H1 (cell line): ENCODE results near the gene ORC3. TPM values are rescaled to one million over a fixed set of nuclear protein-coding genes. Genes with fewer than 3 reads are reported as not detected.

Experiments used
- CTCF ChIA-PET: fragments of 300-600 bp; sonication (Branson Sonifier 250); formaldehyde crosslinking; loops from one replicate; lab custom pipeline; 2021; ENCODE audit not compliant: partially characterized antibody; lab: Charles Lee
- POLR2A ChIA-PET: fragments of 300-600 bp; sonication (Branson Sonifier 250); formaldehyde crosslinking; loops from one replicate; lab custom pipeline; 2021; ENCODE audit warnings: inconsistent platforms; ENCODE audit not compliant: partially characterized antibody; lab: Charles Lee
- DNase-seq, 2 experiments: peaks; one replicate each; pipeline versions ENCODE4 v3.0.0 to v3.0.0-alpha.2; 2010 to 2022; ENCODE audit warnings: low spot score in 2 of 2, low read depth in 1 of 2, mixed read lengths in 1 of 2
- FAIRE-seq: peaks from 2 replicates; lab custom pipeline; 2011; peaks lifted over from hg19 to GRCh38; lab: Jason Lieb, UNC
- H2AFZ ChIP-seq: 2 replicates; pipeline ENCODE4 v1.8.1; 2012; ENCODE audit warnings: low read length, inconsistent platforms
- H2AK5ac ChIP-seq: 2 replicates; pipeline ENCODE4 v1.6.1; 2013; ENCODE audit warnings: low read depth, low read length
- H2BK120ac ChIP-seq: replicated peaks from 2 replicates; pipeline ENCODE3; 2013; ENCODE audit warnings: low read depth, low read length, inconsistent platforms
- H2BK12ac ChIP-seq: 2 replicates; pipeline ENCODE4 v1.6.1; 2013; ENCODE audit warnings: low read depth, low read length
- H2BK15ac ChIP-seq: 2 replicates; pipeline ENCODE4 v1.6.1; 2013; ENCODE audit warnings: low read length
- H2BK20ac ChIP-seq: 2 replicates; pipeline ENCODE4 v1.6.1; 2013; ENCODE audit warnings: low read length
- H2BK5ac ChIP-seq: 2 replicates; pipeline ENCODE4 v1.6.1; 2013; ENCODE audit warnings: low read depth, low read length
- H3K14ac ChIP-seq: 2 replicates; pipeline ENCODE4 v1.6.1; 2013; ENCODE audit warnings: inconsistent platforms; ENCODE audit not compliant: insufficient read length
- H3K18ac ChIP-seq: 2 replicates; pipeline ENCODE4 v1.6.1; 2013; ENCODE audit warnings: low read length; ENCODE audit errors: extremely low read depth
- H3K23ac ChIP-seq: 2 replicates; pipeline ENCODE4 v1.6.1; 2013; ENCODE audit warnings: inconsistent platforms; ENCODE audit not compliant: insufficient read length
- H3K23me2 ChIP-seq: 2 replicates; pipeline ENCODE4 v1.6.1; 2013; ENCODE audit warnings: low read depth, low read length
- H3K27ac ChIP-seq: 2 replicates; pipeline ENCODE4 v1.6.1; 2011; ENCODE audit warnings: low read depth, low read length, inconsistent platforms
- H3K27me3 ChIP-seq, 4 experiments: replicated peaks in 1 of 4; 1 replicate in 1 of 4; 2 replicates in 3 of 4; pipeline versions ENCODE4 v1.6.1 to v1.8.1; 2011 to 2013; ENCODE audit warnings: low read length in 3 of 4, mild to moderate bottlenecking in 3 of 4, inconsistent platforms in 2 of 4, mixed read lengths in 2 of 4, moderate library complexity in 1 of 4; ENCODE audit not compliant: control insufficient read depth in 3 of 4, insufficient read depth in 3 of 4; ENCODE audit errors: extremely low read depth in 1 of 4
- H3K36me3 ChIP-seq, 4 experiments: 2 replicates each; pipeline versions ENCODE4 v1.6.1 to v1.8.1; 2011 to 2013; ENCODE audit warnings: mild to moderate bottlenecking in 4 of 4, low read length in 3 of 4, moderate library complexity in 2 of 4, control low read depth in 1 of 4, inconsistent platforms in 1 of 4; ENCODE audit not compliant: insufficient read depth in 4 of 4, control insufficient read depth in 2 of 4
- H3K4ac ChIP-seq: replicated peaks from 2 replicates; pipeline ENCODE3; 2013; ENCODE audit warnings: low read length, low read depth, mixed read lengths, inconsistent platforms; ENCODE audit not compliant: insufficient read length
- H3K4me1 ChIP-seq, 4 experiments: replicated peaks in 1 of 4; 1 replicate in 1 of 4; 2 replicates in 3 of 4; pipeline versions ENCODE4 v1.6.1 to v1.8.1; 2011 to 2013; ENCODE audit warnings: low read length in 3 of 4, inconsistent platforms in 2 of 4, mixed read lengths in 1 of 4; ENCODE audit not compliant: insufficient read depth in 4 of 4, control insufficient read depth in 3 of 4
- H3K4me2 ChIP-seq, 2 experiments: 2 replicates each; pipeline versions ENCODE4 v1.6.1 to v1.8.1; 2011 to 2013; ENCODE audit warnings: low read depth in 2 of 2, low read length in 2 of 2, control low read depth in 1 of 2, inconsistent platforms in 1 of 2, mild to moderate bottlenecking in 1 of 2; ENCODE audit not compliant: insufficient read depth in 1 of 2
- H3K4me3 ChIP-seq, 4 experiments: fragments of 200-600, 300-600 bp in 1 of 4; sonication (generic), shearing (Covaris generic), sonication (Bioruptor Twin) in 1 of 4; 2 replicates each; pipeline versions ENCODE4 v1.5.1 to v1.8.1; 2011 to 2016; ENCODE audit warnings: low read length in 4 of 4, low read depth in 3 of 4, control low read depth in 2 of 4, inconsistent platforms in 2 of 4, mild to moderate bottlenecking in 2 of 4, mixed read lengths in 1 of 4, moderate library complexity in 1 of 4; ENCODE audit not compliant: insufficient read depth in 2 of 4; ENCODE audit errors: extremely low read depth in 1 of 4
- H3K56ac ChIP-seq: replicated peaks from 2 replicates; pipeline ENCODE3; 2013; ENCODE audit warnings: low read depth, mild to moderate bottlenecking, mixed read lengths, low read length, inconsistent platforms; ENCODE audit not compliant: insufficient read length
- H3K79me1 ChIP-seq: 2 replicates; pipeline ENCODE4 v1.6.1; 2013; ENCODE audit warnings: low read depth, low read length, control low read depth
- H3K79me2 ChIP-seq, 2 experiments: 2 replicates each; pipeline versions ENCODE4 v1.6.1 to v1.8.1; 2012 to 2013; ENCODE audit warnings: low read length in 2 of 2, mild to moderate bottlenecking in 2 of 2, inconsistent platforms in 1 of 2; ENCODE audit not compliant: insufficient read depth in 2 of 2, control insufficient read depth in 1 of 2
- H3K9ac ChIP-seq, 4 experiments: replicated peaks in 1 of 4; 1 replicate in 1 of 4; 2 replicates in 3 of 4; pipeline versions ENCODE4 v1.6.1 to v1.8.1; 2011 to 2013; ENCODE audit warnings: low read depth in 3 of 4, low read length in 3 of 4, control low read depth in 2 of 4, mild to moderate bottlenecking in 2 of 4, moderate library complexity in 2 of 4, inconsistent platforms in 1 of 4; ENCODE audit errors: extremely low read depth in 1 of 4
- H3K9me3 ChIP-seq, 2 experiments: 2 replicates each; pipeline versions ENCODE4 v1.6.1 to v1.8.1; 2012 to 2013; ENCODE audit warnings: mild to moderate bottlenecking in 2 of 2, moderate library complexity in 2 of 2, control low read depth in 1 of 2, inconsistent platforms in 1 of 2, low read depth in 1 of 2, low read length in 1 of 2, mixed read lengths in 1 of 2; ENCODE audit not compliant: insufficient read depth in 2 of 2
- H4K20me1 ChIP-seq, 2 experiments: replicated peaks in 1 of 2; 2 replicates each; pipeline versions ENCODE3 to v1.8.1; 2011 to 2013; ENCODE audit warnings: inconsistent platforms in 2 of 2, low read length in 2 of 2, mild to moderate bottlenecking in 1 of 2; ENCODE audit not compliant: insufficient read depth in 2 of 2, control insufficient read depth in 1 of 2
- H4K5ac ChIP-seq: 2 replicates; pipeline ENCODE4 v1.6.1; 2013; ENCODE audit warnings: low read length, low read depth, mixed read lengths, inconsistent platforms; ENCODE audit not compliant: insufficient read length
- H4K8ac ChIP-seq: 2 replicates; pipeline ENCODE4 v1.8.0; 2013; ENCODE audit warnings: mild to moderate bottlenecking, moderate library complexity, low read length, inconsistent platforms; ENCODE audit not compliant: insufficient read depth; ENCODE audit errors: extremely low read depth
- H4K91ac ChIP-seq: replicated peaks from 2 replicates; pipeline ENCODE3; 2013; ENCODE audit warnings: low read length, mixed read lengths, inconsistent platforms; ENCODE audit not compliant: insufficient read length
- CEBPB ChIP-seq: IDR thresholded peaks from 2 replicates; pipeline ENCODE4 v1.6.1; 2012; ENCODE audit warnings: low read depth, low read length
- CHD2 ChIP-seq: IDR thresholded peaks from 2 replicates; pipeline ENCODE4 v1.6.1; 2012; ENCODE audit warnings: low read length, improper control_type of control experiment
- HDAC2 ChIP-seq, 2 experiments: fragments of 300-600 bp in 1 of 2; sonication (generic) in 1 of 2; IDR thresholded peaks; 2 replicates each; pipeline ENCODE4 v1.6.1; 2011 to 2012; ENCODE audit warnings: low read depth in 2 of 2, low read length in 2 of 2, mild to moderate bottlenecking in 2 of 2, moderate library complexity in 2 of 2, borderline replicate concordance in 1 of 2, inconsistent platforms in 1 of 2
- KDM1A ChIP-seq: fragments of 200-600, 300-600 bp; sonication (generic); IDR thresholded peaks from 2 replicates; pipeline ENCODE4 v1.7.1; 2016; ENCODE audit warnings: mild to moderate bottlenecking, low read length, borderline replicate concordance
- NANOG ChIP-seq: IDR thresholded peaks from 2 replicates; pipeline ENCODE4 v1.6.1; 2011; ENCODE audit warnings: low read length, low read depth, mild to moderate bottlenecking, inconsistent platforms; ENCODE audit not compliant: insufficient read depth, poor library complexity, severe bottlenecking
- SUZ12 ChIP-seq: fragments of 200-600 bp; sonication (generic); IDR thresholded peaks from 2 replicates; pipeline ENCODE4 v1.6.1; 2012; ENCODE audit warnings: mild to moderate bottlenecking, inconsistent platforms, low read length, moderate library complexity, mixed read lengths
- TAF1 ChIP-seq: IDR thresholded peaks from 2 replicates; pipeline ENCODE4 v1.6.1; 2011; ENCODE audit warnings: mild to moderate bottlenecking, low read depth, low read length
- TAF7 ChIP-seq: optimal IDR thresholded peaks from 2 replicates; pipeline ENCODE3; 2011; ENCODE audit warnings: low read depth, mild to moderate bottlenecking, inconsistent platforms, low read length, moderate library complexity, borderline replicate concordance
- TEAD4 ChIP-seq: IDR thresholded peaks from 2 replicates; pipeline ENCODE4 v1.6.1; 2012; ENCODE audit warnings: low read depth, low read length, inconsistent platforms, mixed read lengths
- ZNF274 ChIP-seq: IDR thresholded peaks from 2 replicates; pipeline ENCODE4 v1.7.0; 2012; ENCODE audit warnings: low read length, borderline replicate concordance; ENCODE audit errors: extremely low read depth
- WGBS, 2 experiments: shearing (Covaris generic) in 1 of 2; methylation state at CpG; one replicate each; pipeline versions ENCODE4 v1.1.6 to v1.1.7; 2013 to 2015; ENCODE audit warnings: low lambda C conversion rate in 2 of 2, mixed read lengths in 2 of 2, inconsistent platforms in 1 of 2, low coverage in 1 of 2, missing lambda C conversion rate in 1 of 2; ENCODE audit not compliant: insufficient replicate concordance in 2 of 2, insufficient coverage in 1 of 2, insufficient read length in 1 of 2; ENCODE audit errors: extremely low coverage in 1 of 2, missing lambda C conversion rate in 1 of 2; 5-methylcytosine and 5-hydroxymethylcytosine counted together
- polyA plus RNA-seq, 7 experiments: library from polyadenylated mRNA; depleted of rRNA in 3 of 7; stranded (reverse) in 5 of 7; unstranded in 2 of 7; fragments of >200 nt in 5 of 7; fragments of 200-250 nt in 2 of 7; gene quantifications; 1 replicate in 5 of 7; 2 replicates in 1 of 7; 4 replicates in 1 of 7; pipeline versions ENCODE4 v1.2.1 to v1.2.3, GENCODE V29; 2011 to 2013; ENCODE audit warnings: missing spikeins in 2 of 7, mixed read lengths in 2 of 7
- total RNA-seq: library from RNA; stranded (reverse); fragmentation: NEBNext Ultra II Directional; extraction: Animal tissue kit (Norgen Biotek cat#: 25700); gene quantifications from 2 replicates; pipeline ENCODE4 v1.2.1, GENCODE V29; 2021
- TF ChIP-seq, protein P1 (sequence below): IDR thresholded peaks from 2 replicates; pipeline ENCODE4 v1.6.1; 2011; ENCODE audit warnings: low read depth, mild to moderate bottlenecking, low read length; ENCODE audit not compliant: insufficient read depth
- TF ChIP-seq, protein P2 (sequence below): IDR thresholded peaks from 2 replicates; pipeline ENCODE4 v1.6.1; 2012; ENCODE audit warnings: inconsistent platforms

Gene ORC3
- total and polyA plus RNA-seq, 2 of the 8 experiments (the other 6 are each of a cell fraction or from before 2014, with no cell fraction given), result 35.9 to 60.9 TPM

DNA sequence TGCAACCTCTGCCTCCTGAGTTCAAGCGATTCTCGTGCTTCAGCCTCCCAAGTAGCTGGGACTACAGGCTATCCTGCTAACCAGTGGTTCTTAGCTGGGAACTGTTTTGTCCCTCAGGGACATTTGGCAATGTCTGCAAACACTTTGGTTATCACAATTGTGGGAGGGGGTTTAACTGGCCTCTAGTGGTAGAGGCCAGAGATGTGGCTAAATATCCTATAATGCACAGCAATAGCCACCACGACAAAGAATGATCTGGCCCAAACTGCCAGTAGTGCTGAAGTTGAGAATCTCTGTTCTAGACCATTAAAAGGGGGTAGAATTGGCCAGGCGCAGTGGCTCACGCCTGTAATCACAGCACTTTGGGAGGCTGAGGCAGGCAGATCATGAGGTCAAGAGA is 83.3 kb downstream of the ORC3 start:
- Histone ChIP-seq H3K27ac (no peak overlapping the region), H3K9ac (no peak overlapping the region), H3K4me3 (no peak overlapping the region), H4K5ac (no peak overlapping the region), H3K4ac (no peak overlapping the region), H2AFZ (no peak overlapping the region), H4K8ac (no peak overlapping the region), H3K18ac (no peak overlapping the region), H3K36me3 (peaks cover 6 to 55% (median 21%) of the 10 kb centered on the region in 4 experiments), H4K20me1 (no peaks in the 10 kb centered on the region), H3K4me1 (peaks cover 0 to 3% (median 0%) of the 10 kb centered on the region in 4 experiments; a peak in 2 of 7 replicates), H3K56ac (no peak overlapping the region), H3K27me3 (no peaks in the 10 kb centered on the region), H2AK5ac (no peak overlapping the region), H3K79me1 (no peaks in the 10 kb centered on the region), H3K79me2 (0 out of 4 replicates have a peak, but pooled peaks cover 0 to 3% of the 10 kb centered on the region in 2 experiments), H2BK20ac (no peak overlapping the region), H4K91ac (no peak overlapping the region), H3K4me2 (no peak overlapping the region), H3K23ac (no peak overlapping the region), H2BK120ac (no peak overlapping the region), H2BK5ac (no peak overlapping the region), H2BK15ac (no peak overlapping the region), H3K14ac (no peak overlapping the region), H2BK12ac (no peak overlapping the region), H3K23me2 (no peaks in the 10 kb centered on the region; the same call in 1 of the 2 replicates), H3K9me3 (no peaks in the 10 kb centered on the region)
- ChIA-PET POLR2A (interaction anchor here (0.8 kb wide), 1 partner anchor 14 kb away, joined by 3 read pairs; no protein-coding TSS in a partner anchor), CTCF (interaction anchor here (1.3 kb wide), 1 partner anchor 10 kb away, joined by 3 read pairs; no protein-coding TSS in a partner anchor)
- FAIRE-seq (no peak), DNase-seq (no peak)
- 96% methylated on average over 5 of the region's 5 CpGs; no CpG with 5 or more reads in 1 of the 2 experiments for WGBS, 2 experiments
- TF ChIP-seq, protein P1, sequence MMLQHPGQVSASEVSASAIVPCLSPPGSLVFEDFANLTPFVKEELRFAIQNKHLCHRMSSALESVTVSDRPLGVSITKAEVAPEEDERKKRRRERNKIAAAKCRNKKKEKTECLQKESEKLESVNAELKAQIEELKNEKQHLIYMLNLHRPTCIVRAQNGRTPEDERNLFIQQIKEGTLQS, result no peak
- TF ChIP-seq SUZ12 (no peak), NANOG (no peak), CEBPB (no peak), TEAD4 (no peak), TAF7 (no peak), KDM1A (no peak), TAF1 (no peak), HDAC2 (IDR thresholded peaks at IDR 0.05; ENCODE audit: borderline replicate concordance in 1 of 2, low read depth in 2 of 2, low read length in 2 of 2) (no peak), ZNF274 (no peak), CHD2 (no peak)
- TF ChIP-seq, protein P2, sequence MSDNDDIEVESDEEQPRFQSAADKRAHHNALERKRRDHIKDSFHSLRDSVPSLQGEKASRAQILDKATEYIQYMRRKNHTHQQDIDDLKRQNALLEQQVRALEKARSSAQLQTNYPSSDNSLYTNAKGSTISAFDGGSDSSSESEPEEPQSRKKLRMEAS, result no peak
